Measurements from ENCODE around the gene PRICKLE3. TPM values are rescaled to one million over a fixed set of nuclear protein-coding genes. Genes with fewer than 3 reads are reported as not detected.

Gene PRICKLE3
- total and polyA plus RNA-seq, 3 donors from 2014 or later: 2.7 to 9.9 (median 6.1) TPM

GRCh38 chrX:49187028-49187394 lies 838 bp upstream of the PRICKLE3 start:
- no peaks in the 10 kb centered on the region for H3K4me1 ChIP-seq
- intact Hi-C loops (cut with DNase I; ENCODE audit: low total_unique reads): no loop called here

DNA sequence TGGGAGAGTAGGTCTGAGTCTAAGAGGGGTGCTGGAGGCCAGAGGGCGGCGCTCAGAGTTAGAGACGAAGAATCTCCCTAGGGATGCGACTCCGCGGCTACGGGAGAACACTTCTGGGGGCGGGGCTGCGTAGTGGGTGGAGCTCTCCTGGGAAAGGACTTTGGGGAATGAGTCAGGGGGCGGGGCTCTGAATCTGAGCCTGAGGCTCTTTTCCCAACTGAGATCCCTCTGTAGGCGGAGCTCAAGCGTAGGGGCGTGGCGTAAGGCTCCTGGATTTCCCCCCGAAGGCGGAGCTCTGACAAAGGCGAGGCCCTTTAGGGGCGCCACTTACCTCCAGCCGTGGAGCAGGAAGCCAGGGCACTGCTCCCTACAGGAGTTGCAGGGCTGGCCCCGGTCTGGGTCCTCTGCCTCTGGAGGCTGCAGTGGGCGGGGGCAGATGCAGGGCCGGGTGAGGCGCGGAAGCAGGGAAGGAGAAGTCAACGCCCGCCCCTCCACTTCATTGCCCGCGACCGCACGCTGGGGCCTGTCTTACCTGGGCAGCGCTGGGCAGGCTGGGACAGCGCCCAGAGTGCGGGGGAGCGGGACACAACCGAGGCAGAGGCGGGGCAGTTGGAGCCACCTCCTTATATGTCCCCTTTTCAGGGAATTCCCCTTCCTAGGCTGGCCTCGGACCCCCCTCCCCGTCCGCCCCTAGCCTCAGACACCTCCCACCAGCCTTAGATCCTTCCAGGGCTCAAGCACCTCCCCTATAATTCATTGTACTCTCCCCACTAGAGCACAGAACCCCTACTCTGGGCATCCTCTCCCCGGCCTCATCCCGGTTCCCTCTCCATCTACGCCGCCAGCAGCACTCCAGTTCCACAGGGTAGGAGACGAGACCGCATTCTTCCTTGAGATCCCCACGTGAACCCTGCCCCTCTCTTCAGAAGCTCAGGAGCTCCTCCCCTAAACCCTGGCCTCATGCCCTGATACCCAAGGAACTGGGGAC lies 1.6 kb downstream of the PRICKLE3 start:
- 2 to 10% methylated on average over 11 to 30 of the region's 46 CpGs for WGBS, 2 donors
- TF ChIP-seq, protein P1, sequence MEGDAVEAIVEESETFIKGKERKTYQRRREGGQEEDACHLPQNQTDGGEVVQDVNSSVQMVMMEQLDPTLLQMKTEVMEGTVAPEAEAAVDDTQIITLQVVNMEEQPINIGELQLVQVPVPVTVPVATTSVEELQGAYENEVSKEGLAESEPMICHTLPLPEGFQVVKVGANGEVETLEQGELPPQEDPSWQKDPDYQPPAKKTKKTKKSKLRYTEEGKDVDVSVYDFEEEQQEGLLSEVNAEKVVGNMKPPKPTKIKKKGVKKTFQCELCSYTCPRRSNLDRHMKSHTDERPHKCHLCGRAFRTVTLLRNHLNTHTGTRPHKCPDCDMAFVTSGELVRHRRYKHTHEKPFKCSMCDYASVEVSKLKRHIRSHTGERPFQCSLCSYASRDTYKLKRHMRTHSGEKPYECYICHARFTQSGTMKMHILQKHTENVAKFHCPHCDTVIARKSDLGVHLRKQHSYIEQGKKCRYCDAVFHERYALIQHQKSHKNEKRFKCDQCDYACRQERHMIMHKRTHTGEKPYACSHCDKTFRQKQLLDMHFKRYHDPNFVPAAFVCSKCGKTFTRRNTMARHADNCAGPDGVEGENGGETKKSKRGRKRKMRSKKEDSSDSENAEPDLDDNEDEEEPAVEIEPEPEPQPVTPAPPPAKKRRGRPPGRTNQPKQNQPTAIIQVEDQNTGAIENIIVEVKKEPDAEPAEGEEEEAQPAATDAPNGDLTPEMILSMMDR (IDR thresholded peaks at IDR 0.05): no peak
- no peak for TF ChIP-seq POLR2A (IDR thresholded peaks at IDR 0.05)
- Histone ChIP-seq H3K4me3 (peak overlapping the region; percentile 15 to 52), H3K9me3 (no peaks in the 10 kb centered on the region), H3K27me3 (no peaks in the 10 kb centered on the region), H3K36me3 (ENCODE audit: low read depth, missing control alignments) (no peaks in the 10 kb centered on the region), H3K27ac (peak overlapping the region in 1 of 2 donors; percentile 68), H3K4me1 (no peaks in the 10 kb centered on the region)
- DNase-seq: peak; percentile 89
- intact Hi-C loops (cut with DNase I; ENCODE audit: low total_unique reads): no loop called here

More at GRCh38 chrX:49187028-49187394, 838 bp upstream of the PRICKLE3 start:
- TF ChIP-seq POLR2A (IDR thresholded peaks at IDR 0.05): no peak
- TF ChIP-seq, protein P1 (IDR thresholded peaks at IDR 0.05): no peak
- Histone ChIP-seq H3K27ac (peak overlapping the region in 1 of 2 donors; percentile 80), H3K9me3 (no peaks in the 10 kb centered on the region), H3K36me3 (ENCODE audit: low read depth, missing control alignments) (no peaks in the 10 kb centered on the region), H3K27me3 (no peaks in the 10 kb centered on the region), H3K4me3 (no peak overlapping the region)
- no peak for DNase-seq
- 33 to 45% methylated on average over 7 to 11 of the region's 15 CpGs for WGBS, 2 donors

DNA sequence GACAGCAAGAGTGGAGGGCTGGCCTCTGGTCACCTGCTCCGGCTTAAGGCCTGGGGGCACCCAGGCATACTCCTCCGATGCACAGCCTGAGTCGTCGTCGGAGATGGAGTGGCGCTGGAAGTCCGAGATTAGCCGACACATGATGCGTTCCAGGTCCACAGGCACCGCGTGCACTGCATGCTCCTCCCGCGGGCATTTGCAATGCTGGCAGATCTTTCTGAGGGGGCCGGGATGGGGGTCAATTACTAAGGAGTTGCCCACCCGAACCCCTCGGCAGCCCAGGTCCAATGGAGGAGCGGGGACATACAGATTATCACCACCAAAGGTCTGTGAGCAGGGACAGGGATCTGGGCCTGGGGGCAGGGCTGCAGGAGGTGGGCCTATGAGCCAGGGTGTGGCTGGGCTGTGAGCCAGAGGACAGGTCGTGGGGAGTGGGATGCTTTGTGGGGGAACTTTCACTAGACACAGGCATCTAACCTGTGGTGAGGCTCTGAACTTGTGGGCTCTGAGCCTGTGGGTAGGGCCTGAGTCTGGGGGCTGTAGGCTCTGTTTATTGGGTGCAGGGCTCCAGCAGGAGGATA lies 2.4 kb downstream of the PRICKLE3 start:
- intact Hi-C loops (cut with DNase I; ENCODE audit: low total_unique reads): no loop called here
- no peaks in the 10 kb centered on the region for H3K27me3 ChIP-seq
- WGBS, 2 donors: 0 to 80% methylated on average over 1 to 3 of the region's 18 CpGs
- TF ChIP-seq, protein P1 (IDR thresholded peaks at IDR 0.05): no peak
- no peak overlapping the region for H3K27ac ChIP-seq
- H3K4me1 ChIP-seq: no peaks in the 10 kb centered on the region
- peak overlapping the region in 1 of 2 donors; percentile 52 for H3K4me3 ChIP-seq
- DNase-seq: no peak
- H3K9me3 ChIP-seq: no peaks in the 10 kb centered on the region
- no peaks in the 10 kb centered on the region for H3K36me3 ChIP-seq (ENCODE audit: low read depth, missing control alignments)

DNA sequence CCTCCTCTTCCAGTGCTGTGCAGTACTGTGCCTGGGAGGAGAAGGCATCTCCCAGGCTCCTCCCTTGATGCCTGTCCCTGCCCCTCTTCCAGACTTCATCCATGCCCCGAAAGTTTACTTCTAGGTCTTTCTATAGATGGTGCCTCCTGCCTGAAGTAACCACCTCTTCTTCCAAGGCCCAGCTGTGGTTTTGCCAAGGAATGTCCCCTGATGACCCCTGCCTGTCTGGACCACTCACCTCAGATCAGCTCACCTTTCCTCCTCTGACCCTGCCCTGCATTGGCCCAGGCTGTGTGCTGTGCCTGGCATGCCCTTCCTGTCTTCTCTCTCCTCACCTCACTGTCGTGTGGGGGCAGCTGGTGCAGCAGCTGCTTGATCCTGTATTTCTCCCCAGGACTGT lies 6.8 kb downstream of the PRICKLE3 start:
- Histone ChIP-seq H3K27me3 (no peaks in the 10 kb centered on the region), H3K36me3 (ENCODE audit: low read depth, missing control alignments) (no peaks in the 10 kb centered on the region)

More for the DNA sequence above, 6.8 kb downstream of the PRICKLE3 start:
- WGBS, 2 donors: 81 to 88% methylated on average over 2 of the region's 2 CpGs
- Histone ChIP-seq H3K9me3 (no peaks in the 10 kb centered on the region), H3K27ac (no peak overlapping the region), H3K4me3 (no peak overlapping the region), H3K4me1 (no peaks in the 10 kb centered on the region)
- intact Hi-C loops (cut with DNase I; ENCODE audit: low total_unique reads): no loop called here
- no peak for DNase-seq
- TF ChIP-seq, protein P1 (IDR thresholded peaks at IDR 0.05): no peak
- no peak for TF ChIP-seq POLR2A (IDR thresholded peaks at IDR 0.05)

Measured in testis (tissue), 3 donors.